COLO829 (cell line): ENCODE results near the gene RNASE13.
A peak's percentile ranks its signal among the peaks of the same experiment; 100 is the strongest.
"Not testable (repeated sequence)": the region's sequence is repeated elsewhere in the genome, so short reads cannot be mapped to it uniquely, and the experiment has no call there.

Experiments used
- DNase-seq: peaks from one replicate; pipeline ENCODE4 v3.0.0; 2012; ENCODE audit warnings: low spot score

The RNASE13 gene

DNA sequence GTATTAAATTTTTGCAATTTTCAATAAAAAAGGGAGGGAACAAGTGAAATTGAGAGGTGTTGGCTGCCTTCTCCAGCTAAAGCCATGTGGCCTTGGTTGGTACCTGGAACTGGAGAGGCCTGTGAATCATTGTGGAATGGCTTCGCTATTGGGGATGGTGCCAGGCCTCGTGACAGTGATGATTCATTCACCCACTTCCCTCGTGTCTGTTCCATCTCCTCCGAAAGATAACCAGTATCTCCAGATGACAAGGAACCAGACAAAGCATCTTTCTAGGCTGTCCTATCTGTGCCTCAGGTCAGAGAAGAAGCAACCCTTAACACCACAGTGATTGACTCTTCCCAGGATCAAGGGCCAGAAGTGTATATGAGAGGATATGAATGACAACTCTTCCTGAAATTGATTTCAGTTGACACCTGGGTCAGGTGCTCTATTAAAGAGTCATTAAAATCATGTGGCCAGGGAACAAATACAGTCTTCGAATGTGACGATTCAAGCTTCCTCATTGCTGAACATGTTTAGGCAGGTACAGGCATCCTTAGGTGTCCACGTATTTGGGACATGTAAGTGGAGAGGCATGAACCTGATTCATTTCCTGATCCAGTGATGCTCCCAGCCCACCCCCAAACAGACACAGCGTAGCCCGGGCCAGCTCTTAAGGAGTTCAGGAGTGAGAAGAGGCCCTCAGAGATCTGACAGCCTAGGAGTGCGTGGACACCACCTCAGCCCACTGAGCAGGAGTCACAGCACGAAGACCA, 7.2 kb upstream of the RNASE13 start, which contains the start of gene RNASE7:
Gene RNASE7, plus strand, starts transcription at position 687 of the 758 bp plus-strand sequence. CDS start 631 bp downstream, outside the sequence.
- peak; percentile 81 for DNase-seq

DNA sequence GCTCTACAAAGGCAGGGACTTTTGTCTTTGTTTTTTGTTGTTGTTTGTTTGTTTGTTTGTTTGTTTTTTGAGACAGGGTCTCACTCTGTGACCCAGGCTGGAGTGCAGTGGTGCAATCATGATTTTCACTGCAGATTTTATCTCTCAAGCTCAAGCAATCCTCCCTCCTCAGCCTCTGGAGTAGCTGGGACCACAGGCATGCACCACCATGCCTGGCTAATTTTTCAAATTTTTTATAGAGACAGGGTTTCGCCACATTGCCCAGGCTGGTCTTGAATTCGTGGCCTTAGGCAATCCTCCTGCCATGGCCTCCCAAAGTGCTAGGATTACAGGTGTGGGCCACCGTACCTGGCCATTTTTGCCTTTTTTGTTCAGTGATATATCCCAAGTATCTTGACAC, 6.3 kb upstream of the RNASE13 start:
- DNase-seq = not testable (repeated sequence)

- DNase-seq = no peak
Measured at GRCh38 chr14:21040370-21040925, 5.8 kb upstream of the RNASE13 start.

- DNase-seq = peak; percentile 86
Measured at GRCh38 chr14:21039585-21040369, 5.2 kb upstream of the RNASE13 start.

- peak; percentile 57 for DNase-seq
Measured at GRCh38 chr14:21038441-21039422, 4.1 kb upstream of the RNASE13 start.

GRCh38 chr14:21037156-21037555, 2.5 kb upstream of the RNASE13 start:
- DNase-seq = no peak

GRCh38 chr14:21036751-21037150, 2.1 kb upstream of the RNASE13 start:
- DNase-seq = no peak

DNA sequence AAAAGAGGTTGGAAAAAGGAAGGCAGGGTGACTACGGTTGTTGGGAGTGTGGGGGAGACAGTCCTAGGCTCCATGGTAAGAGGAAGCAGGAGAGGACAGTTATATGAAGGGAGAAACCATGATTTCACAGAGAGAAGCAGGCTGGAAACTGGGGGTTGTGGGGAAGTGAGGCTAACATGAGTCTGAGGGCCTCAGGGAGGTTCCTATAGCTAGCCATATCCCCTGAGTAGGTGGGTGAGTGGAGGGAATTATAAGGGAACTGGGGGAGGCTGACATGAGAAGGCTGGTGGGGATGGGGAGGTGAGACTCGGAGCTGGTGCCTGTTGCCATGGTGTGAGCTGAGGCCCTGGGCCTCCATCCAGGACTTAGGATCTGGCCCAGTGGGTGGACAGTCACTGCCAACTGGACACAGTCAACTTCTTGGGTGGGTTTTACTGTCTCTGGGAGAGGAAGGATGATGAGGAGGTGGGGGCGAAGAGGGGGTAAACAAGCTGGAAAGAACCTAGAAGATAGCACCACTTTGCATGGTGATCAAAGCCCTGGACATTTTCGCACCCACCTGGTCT, 1.4 kb downstream of the RNASE13 start:
- DNase-seq = no peak

- DNase-seq = no peak
Measured at GRCh38 chr14:21032326-21033132, 2.1 kb downstream of the RNASE13 start.

DNA sequence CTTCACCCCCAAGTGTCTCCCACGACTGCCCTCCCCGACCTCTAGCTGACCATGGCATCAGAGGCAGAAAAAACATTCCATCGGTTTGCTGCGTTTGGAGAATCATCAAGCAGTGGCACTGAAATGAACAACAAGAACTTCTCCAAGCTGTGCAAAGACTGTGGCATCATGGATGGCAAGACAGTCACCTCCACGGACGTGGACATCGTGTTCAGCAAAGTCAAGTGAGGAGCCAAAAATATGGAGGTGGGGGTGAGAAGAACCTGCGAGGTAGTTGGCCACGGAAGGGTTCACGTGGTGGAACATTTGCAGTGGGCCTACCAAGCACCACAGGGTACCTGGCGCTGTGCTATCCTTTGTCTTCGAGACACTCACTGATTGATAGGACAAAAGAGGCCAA, 4.1 kb downstream of the RNASE13 start:
- no peak for DNase-seq

DNA sequence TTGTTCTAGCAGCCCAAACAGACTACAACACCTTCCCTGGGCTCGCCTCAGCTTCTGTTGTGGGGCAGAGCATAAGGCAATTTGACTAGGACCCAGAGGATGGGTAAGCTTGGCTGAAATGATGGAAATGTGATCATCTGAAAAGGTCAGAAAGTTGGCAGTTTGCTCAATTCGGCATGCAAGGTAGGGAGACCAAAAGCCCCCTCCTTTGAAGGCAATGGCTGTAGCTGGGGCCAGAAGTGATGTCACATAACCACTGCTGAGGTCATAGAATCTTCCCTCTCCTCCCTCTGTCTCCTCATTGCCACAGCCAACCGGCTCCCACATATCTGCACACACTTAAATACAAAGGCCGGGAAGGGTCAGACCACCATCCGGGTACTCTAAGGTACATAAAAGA, 4.7 kb downstream of the RNASE13 start, which contains the start of gene TPPP2:
Gene TPPP2, plus strand, starts transcription at position 301 of the 400 bp plus-strand sequence. CDS start 365 bp downstream, outside the sequence.
- no peak for DNase-seq

- DNase-seq = no peak
Measured at GRCh38 chr14:21026988-21027315, 7.7 kb downstream of the RNASE13 start.

DNA sequence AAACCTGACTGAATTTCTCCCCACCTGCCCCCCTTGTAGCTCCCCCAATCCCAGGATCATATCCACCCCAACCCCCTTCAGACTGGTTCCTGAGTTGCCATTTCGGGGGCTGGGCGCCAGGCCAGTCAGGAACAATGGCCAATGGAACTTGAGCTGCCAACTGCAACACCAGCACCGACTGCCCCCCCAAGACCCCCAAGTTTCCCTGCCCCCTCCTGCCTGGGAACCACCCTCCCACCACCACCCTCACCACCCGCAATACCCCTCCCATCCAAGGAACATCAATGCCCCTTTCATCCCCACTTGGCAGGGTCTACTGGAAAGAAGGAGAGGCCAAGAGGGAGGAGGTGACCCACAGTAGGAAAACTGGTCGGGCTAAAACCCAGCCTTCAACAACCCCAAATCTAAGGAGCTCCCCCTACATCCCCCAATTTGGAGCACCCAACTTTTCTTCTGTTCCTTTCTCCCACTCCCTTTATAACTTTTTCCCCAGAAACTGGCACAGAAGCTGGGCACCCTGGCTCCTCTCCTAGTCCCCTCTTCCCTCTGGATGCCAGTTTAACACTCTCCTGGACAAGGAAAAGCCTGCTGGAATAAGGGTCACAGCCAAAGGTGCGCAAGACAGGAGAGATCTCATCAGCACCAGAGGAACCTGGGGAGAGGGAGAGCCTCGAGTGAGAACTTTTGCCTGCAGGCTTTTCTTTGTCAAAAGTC, 8.2 kb downstream of the RNASE13 start:
- no peak for DNase-seq

DNA sequence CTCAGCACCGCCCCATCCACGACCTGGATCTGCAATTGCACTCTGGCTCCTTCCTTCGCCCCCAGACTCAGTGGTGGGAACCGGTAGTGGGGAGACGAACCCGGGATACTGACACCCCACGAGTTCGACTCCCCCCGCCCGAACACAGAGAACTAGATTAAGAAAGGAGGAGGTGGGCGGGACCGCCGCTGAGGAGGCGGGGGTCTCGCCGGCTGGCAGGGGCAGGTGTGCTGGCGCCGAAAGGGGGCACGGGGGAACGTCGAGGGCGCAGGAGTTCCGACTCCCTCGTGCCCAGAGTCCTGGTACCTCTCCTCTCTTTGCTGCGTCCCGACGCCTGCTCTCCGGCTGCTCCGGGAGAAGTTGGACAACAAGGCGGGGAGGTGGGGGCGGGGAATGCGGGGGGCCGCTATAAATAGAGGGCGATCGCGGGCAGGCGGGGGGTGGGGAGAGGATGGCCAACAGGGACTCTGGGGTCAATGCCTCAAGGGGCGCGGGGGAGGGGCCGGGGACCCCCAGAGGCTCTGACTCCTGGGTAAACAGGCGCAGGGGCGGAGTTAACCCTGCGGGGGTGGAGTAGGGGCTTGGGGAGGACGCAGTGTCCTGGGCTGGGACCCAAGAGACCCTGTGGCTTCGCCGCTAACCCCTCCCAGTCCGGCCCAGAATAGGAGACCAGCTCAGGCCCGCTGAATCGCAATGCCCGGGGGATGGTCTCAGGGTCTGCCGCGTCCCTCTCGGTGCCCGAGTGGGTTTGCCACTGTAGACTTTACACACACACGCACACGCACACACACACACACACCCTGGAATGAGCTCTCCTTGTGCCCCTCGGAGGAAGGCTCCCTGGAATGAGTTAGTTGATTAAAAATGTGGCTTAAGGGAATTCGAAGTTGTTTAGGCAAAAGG, 9.0 kb downstream of the RNASE13 start:
- no peak for DNase-seq

GRCh38 chr14:21024585-21025370, 9.8 kb downstream of the RNASE13 start, which contains the start of gene NDRG2:
Gene NDRG2 (minus strand): TSS chr14:21025061. CDS start chr14:21023315, 1,746 bp downstream.
- peak; percentile 61 for DNase-seq

GRCh38 chr14:21023817-21024584, 10.6 kb downstream of the RNASE13 start:
- no peak for DNase-seq

DNA sequence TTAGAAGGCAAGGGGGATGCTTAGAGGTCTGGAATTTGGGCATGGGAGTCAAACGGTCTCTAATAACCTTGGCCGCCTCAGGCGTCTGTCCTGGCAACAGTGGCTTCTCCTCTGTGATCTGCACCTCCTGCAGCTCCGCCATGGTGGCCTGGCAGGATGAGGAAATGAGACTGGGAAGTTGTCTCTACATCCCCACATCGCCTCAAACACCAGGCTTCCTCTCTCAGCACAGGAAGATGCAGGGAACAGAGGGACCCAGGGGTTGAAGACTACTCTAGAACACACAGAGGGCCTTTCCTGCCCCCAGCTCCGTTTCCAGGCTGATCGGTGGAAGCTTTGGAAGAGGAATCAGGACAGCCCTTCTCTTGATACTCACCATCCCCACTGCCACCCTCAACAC, 11.4 kb downstream of the RNASE13 start:
- DNase-seq = no peak
